Prostate gland (tissue), 2 donors: ENCODE results near the gene KCNQ1. TPM values are rescaled to one million over a fixed set of nuclear protein-coding genes. Genes with fewer than 3 reads are reported as not detected.

Experiments used
- DNase-seq: peaks from one replicate; pipeline ENCODE4 v3.0.0-alpha.2; 2019; ENCODE audit warnings: low spot score
- H3K27ac ChIP-seq, 2 donors: fragments of 200-600 bp; sonication (generic); 2 replicates each; pipeline ENCODE4 v1.5.1; 2017 to 2019
- H3K27me3 ChIP-seq: fragments of 200-600 bp; sonication (generic); replicated peaks from 2 replicates; pipeline ENCODE4 v1.5.1; 2019; ENCODE audit not compliant: insufficient read depth
- H3K36me3 ChIP-seq, 2 donors: fragments of 200-600 bp; sonication (generic); 1 replicate in 1 of 2; 2 replicates in 1 of 2; pipeline versions ENCODE4 v1.5.1 to v1.8.1; 2017 to 2019
- H3K4me1 ChIP-seq: fragments of 200-600 bp; sonication (generic); replicated peaks from 2 replicates; pipeline ENCODE4 v1.5.1; 2019
- H3K4me3 ChIP-seq, 2 donors: fragments of 200-600 bp; sonication (generic); 2 replicates each; pipeline ENCODE4 v1.5.1; 2017 to 2019
- H3K9me3 ChIP-seq: fragments of 200-600 bp; sonication (generic); 2 replicates; pipeline ENCODE4 v1.5.1; 2017
- CTCF ChIP-seq, 4 experiments: fragments of 200-600 bp in 2 of 4; fragments of 450-650 bp in 2 of 4; sonication (generic) in 2 of 4; IDR thresholded peaks; 1 replicate in 3 of 4; 2 replicates in 1 of 4; pipeline ENCODE4 v1.5.1; 2016 to 2019; ENCODE audit warnings: antibody characterized with exemption in 4 of 4, mild to moderate bottlenecking in 2 of 4, moderate library complexity in 2 of 4
- POLR2A ChIP-seq: fragments of 450-650 bp; IDR thresholded peaks from one replicate; pipeline ENCODE4 v1.6.1; 2016; ENCODE audit warnings: antibody characterized with exemption, mild to moderate bottlenecking
- POLR2AphosphoS5 ChIP-seq: sonication (generic); formaldehyde crosslinking; IDR thresholded peaks from one replicate; pipeline ENCODE4 v1.6.1; 2017; ENCODE audit warnings: antibody characterized with exemption
- WGBS: methylation state at CpG from one replicate; pipeline ENCODE4 v1.1.5; 2018; 5-methylcytosine and 5-hydroxymethylcytosine counted together
- intact Hi-C: fragments of 100-400 bp; cut with DNase I; formaldehyde crosslinking; loops from one replicate; pipeline ENCODE4 v1.14.2; 2022
- total RNA-seq, 2 donors: library from RNA; depleted of rRNA; stranded (reverse); fragments of >200 nt; gene quantifications; one replicate each; pipeline ENCODE4 v1.1.0, GENCODE V29; 2016

The KCNQ1 gene
- total RNA-seq, 2 donors from 2014 or later = 10.0 to 33.8 TPM

GRCh38 chr11:2537896-2538724, 93.3 kb downstream of the KCNQ1 start:
- WGBS = 74% methylated on average over 27 of the region's 27 CpGs
- H3K4me1 ChIP-seq = no peaks in the 10 kb centered on the region
- no peaks in the 10 kb centered on the region for H3K9me3 ChIP-seq
- no peaks in the 10 kb centered on the region for H3K27me3 ChIP-seq
- H3K27ac ChIP-seq = no peak overlapping the region
- H3K36me3 ChIP-seq = no peaks in the 10 kb centered on the region
- TF ChIP-seq POLR2A = no peak
- TF ChIP-seq POLR2AphosphoS5 = no peak
- no peak for TF ChIP-seq CTCF (IDR thresholded peaks at IDR 0.05)
- no peak for DNase-seq
- no peak overlapping the region for H3K4me3 ChIP-seq
- intact Hi-C loops = no loop called here

- H3K4me3 ChIP-seq = no peak overlapping the region
- H3K27me3 ChIP-seq = no peaks in the 10 kb centered on the region
- DNase-seq = no peak
- TF ChIP-seq POLR2A (no peak), CTCF (IDR thresholded peaks at IDR 0.05) (no peak), POLR2AphosphoS5 (no peak)
- no peaks in the 10 kb centered on the region for H3K4me1 ChIP-seq
- intact Hi-C loops = no loop called here
- 98% methylated on average over 12 of the region's 12 CpGs for WGBS
- no peaks in the 10 kb centered on the region for H3K9me3 ChIP-seq
- no peaks in the 10 kb centered on the region for H3K36me3 ChIP-seq
- no peak overlapping the region for H3K27ac ChIP-seq
Measured at GRCh38 chr11:2538951-2539350, 94.1 kb downstream of the KCNQ1 start.

GRCh38 chr11:2539371-2540222, 94.8 kb downstream of the KCNQ1 start:
- TF ChIP-seq CTCF (IDR thresholded peaks at IDR 0.05) (no peak), POLR2A (no peak), POLR2AphosphoS5 (no peak)
- Histone ChIP-seq H3K27me3 (no peaks in the 10 kb centered on the region), H3K27ac (no peak overlapping the region), H3K9me3 (no peaks in the 10 kb centered on the region), H3K4me1 (no peaks in the 10 kb centered on the region), H3K4me3 (no peak overlapping the region), H3K36me3 (no peaks in the 10 kb centered on the region)
- intact Hi-C loops = no loop called here
- no peak for DNase-seq
- 92% methylated on average over 33 of the region's 34 CpGs for WGBS

- no peak for DNase-seq
- TF ChIP-seq POLR2A (no peak), CTCF (IDR thresholded peaks at IDR 0.05) (no peak), POLR2AphosphoS5 (no peak)
- intact Hi-C loops = no loop called here
- 90% methylated on average over 16 of the region's 16 CpGs for WGBS
- Histone ChIP-seq H3K9me3 (no peaks in the 10 kb centered on the region), H3K4me3 (no peak overlapping the region), H3K27me3 (no peaks in the 10 kb centered on the region), H3K36me3 (no peaks in the 10 kb centered on the region), H3K27ac (no peak overlapping the region), H3K4me1 (no peaks in the 10 kb centered on the region)
Measured at GRCh38 chr11:2540223-2540991, 95.6 kb downstream of the KCNQ1 start.
